VCaP (cell line): ENCODE measurements around the gene GLYATL3.

ENCODE experiments used
- H3K27ac ChIP-seq: fragments of 450-650 bp; 2 replicates; pipeline ENCODE4 v1.5.1; 2017
- TF ChIP-seq, protein P1 (sequence below): fragments of 450-650 bp; conservative IDR thresholded peaks from 2 replicates; pipeline ENCODE4 v1.5.1; 2017; ENCODE audit warnings: mild to moderate bottlenecking, moderate library complexity

GLYATL3 gene

DNA sequence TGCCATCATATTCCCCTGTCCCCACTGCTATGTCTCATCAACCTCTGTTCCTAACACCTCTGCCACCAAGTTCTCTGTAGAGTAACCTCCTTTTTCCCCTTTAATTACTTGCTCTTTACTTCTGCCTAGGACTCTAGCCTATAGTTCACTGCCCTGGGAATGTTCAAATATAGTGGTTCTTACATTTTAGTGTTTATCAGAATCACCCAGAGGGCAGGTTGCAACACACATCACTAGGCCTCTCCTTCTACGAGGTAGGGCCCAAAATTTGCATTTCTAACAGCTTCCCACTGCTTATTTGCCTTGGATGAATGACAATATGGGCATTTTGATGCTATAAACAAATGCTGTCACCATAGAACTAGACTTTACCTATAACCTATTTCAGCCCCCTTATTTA is 27.6 kb downstream of the GLYATL3 start:
- TF ChIP-seq, protein P1, sequence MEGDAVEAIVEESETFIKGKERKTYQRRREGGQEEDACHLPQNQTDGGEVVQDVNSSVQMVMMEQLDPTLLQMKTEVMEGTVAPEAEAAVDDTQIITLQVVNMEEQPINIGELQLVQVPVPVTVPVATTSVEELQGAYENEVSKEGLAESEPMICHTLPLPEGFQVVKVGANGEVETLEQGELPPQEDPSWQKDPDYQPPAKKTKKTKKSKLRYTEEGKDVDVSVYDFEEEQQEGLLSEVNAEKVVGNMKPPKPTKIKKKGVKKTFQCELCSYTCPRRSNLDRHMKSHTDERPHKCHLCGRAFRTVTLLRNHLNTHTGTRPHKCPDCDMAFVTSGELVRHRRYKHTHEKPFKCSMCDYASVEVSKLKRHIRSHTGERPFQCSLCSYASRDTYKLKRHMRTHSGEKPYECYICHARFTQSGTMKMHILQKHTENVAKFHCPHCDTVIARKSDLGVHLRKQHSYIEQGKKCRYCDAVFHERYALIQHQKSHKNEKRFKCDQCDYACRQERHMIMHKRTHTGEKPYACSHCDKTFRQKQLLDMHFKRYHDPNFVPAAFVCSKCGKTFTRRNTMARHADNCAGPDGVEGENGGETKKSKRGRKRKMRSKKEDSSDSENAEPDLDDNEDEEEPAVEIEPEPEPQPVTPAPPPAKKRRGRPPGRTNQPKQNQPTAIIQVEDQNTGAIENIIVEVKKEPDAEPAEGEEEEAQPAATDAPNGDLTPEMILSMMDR, result no peak
- H3K27ac ChIP-seq, result peak overlapping the region; percentile 76; the same call in 1 of the 2 replicates

DNA sequence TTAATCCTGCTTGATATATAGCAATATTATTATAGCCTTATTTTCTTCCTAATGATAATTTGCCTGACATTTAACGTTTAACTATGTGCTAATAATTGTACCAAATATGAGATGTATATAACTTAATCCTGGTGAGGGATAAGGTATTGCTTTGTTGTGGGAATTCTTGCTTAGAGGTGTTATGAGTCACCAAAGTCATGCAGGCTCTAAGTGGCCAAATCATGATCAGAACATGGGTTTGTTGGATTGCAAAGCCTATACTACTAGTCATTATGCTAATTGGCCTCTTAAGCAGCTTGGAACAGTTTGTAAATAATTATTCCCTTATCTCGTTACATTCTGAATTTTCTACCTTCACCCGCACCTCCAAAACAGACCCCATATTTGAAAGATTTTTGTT is 28.8 kb downstream of the GLYATL3 start:
- TF ChIP-seq, protein P1, result no peak
- no peak overlapping the region for H3K27ac ChIP-seq

DNA sequence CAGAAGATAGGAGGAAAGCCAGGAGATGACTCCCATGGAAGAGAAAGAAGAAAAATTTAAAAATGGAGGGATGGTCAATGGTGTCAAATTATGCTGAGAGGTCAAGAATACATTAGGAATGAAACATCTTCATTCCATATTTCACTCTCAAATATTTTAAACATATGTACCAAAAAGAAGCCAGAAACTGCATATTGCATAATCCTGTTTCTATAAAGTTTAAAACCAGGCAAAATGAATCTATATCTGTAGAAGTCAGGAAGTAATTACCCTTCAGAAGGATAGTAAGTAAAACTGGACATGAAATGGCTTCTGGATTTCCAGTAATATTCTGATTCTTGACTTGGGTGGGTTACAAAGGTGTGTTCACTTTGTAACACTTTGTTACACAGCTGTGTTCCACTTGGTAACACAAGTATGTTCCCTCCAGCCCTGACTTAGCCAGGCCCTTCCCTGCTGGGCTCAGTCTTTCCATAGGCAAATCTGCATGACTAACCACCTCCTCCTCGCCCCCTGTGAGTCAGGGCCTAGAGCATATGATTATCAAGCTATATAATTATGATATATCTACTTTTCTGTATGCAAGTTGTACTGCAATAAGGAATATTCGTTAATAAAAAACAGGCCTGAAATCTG is 30.5 kb downstream of the GLYATL3 start:
- no peak overlapping the region for H3K27ac ChIP-seq
- TF ChIP-seq, protein P1, result no peak

DNA sequence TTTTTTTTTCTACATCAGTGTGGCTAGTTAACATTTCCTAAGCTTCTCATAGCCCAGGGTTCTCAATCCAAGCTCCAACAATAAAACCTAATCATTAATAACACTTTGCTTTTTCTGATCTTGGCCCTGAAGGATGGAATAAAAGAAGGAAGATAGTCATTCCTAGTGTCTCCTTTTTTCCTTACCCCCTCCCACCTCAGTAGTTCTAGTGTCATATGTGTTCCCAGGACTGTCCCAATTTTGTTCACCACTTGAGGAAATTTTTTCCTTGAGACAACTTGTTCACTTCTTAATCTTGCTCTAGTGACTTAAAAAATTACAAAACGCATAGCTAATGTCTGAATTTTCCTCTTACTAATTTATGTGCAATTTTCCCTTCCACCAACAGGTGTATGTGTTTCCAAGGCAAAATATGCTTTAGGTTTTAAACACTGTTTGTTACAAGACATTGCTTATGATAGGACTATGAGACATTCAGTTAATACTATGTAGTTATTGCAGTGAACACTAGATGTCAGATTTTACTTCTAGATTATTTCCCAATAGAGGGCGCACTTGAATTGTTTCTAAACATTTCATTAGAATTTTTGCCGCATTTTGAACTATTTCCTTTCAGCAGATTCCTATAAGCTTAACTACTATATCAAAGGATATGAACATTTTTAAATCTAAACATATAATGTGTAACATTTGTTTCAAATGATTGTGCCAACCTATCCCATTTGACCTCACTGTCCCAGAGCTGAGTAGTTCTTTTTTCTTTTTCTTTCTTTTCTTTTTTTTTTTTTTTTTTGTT is 32.2 kb downstream of the GLYATL3 start:
- TF ChIP-seq, protein P1, result peak; percentile 95
- H3K27ac ChIP-seq, result peak overlapping the region; percentile 22; the same call in 1 of the 2 replicates

DNA sequence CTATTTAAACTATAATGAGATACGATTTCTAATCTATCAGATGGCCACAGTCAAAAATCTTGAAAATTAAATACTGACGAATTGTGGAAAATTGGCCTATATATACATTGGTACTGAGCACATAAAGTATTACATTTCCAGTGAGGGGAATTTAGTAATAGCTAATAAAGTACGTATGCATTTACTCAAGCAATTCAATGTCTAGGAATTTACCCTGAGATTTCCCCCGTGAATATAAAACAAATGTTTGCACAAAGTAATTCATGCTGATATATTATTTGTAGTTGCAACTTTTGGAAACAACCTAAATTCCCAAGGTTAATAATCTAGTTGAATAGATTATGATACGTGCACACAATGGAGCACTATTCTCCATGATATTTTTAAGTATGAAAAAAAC is 36.1 kb downstream of the GLYATL3 start:
- TF ChIP-seq, protein P1, result no peak

DNA sequence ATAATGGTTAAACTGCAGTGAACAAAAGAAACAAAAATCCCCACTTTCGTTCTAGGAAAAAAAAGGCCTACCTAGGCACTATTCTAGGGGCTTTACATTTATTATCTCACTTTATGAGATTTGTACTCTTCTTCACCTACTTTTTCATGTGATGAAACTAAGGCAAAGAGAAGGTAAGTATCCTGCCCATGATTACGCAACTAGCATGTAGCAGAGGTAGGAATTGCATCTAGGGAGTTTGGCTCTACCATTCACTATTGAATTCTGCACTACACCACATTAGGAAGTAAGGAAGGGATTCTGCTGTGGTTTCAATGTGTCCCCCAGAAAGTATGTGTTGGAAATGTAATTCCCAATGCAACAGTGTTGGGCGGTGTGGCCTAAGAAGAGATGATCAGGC is 39.4 kb downstream of the GLYATL3 start:
- H3K27ac ChIP-seq, result no peak overlapping the region
- TF ChIP-seq, protein P1, result no peak

More for the DNA sequence above, 36.1 kb downstream of the GLYATL3 start:
- H3K27ac ChIP-seq, result no peak overlapping the region

DNA sequence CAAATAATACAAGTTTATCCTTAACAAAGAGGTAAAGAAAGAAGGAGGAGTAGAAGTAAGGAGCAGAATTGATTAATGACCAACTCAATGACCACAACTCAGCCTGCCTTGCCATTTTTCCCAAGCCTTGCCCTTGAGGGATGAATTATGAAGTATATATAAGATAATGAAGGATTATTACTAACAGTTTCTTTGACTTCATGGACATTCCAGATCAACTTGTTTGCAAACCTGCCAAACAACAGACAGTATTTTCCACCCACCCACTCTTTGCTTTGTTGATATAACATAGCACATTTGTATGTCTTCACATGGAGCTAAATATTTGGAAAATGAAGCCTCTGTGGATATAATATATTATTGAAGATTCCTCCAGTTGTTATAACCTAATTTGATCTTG is 40.9 kb downstream of the GLYATL3 start:
- no peak overlapping the region; the same call in 1 of the 2 replicates for H3K27ac ChIP-seq
- TF ChIP-seq, protein P1, result no peak
